Fibroblast of lung (primary cell): ENCODE data around the gene HK3. TPM values are rescaled to one million over a fixed set of nuclear protein-coding genes. Genes with fewer than 3 reads are reported as not detected.

Source experiments
- DNase-seq, 2 donors: peaks; one replicate each; pipeline versions ENCODE4 v3.0.0 to v3.0.0-alpha.2; 2010; ENCODE audit warnings: low read depth in 2 of 2
- H2AFZ ChIP-seq: 2 replicates; pipeline ENCODE4 v1.5.1; 2012; ENCODE audit warnings: low read length, control low read depth, inconsistent platforms
- H3K27ac ChIP-seq: 2 replicates; pipeline ENCODE4 v1.5.1; 2011; ENCODE audit warnings: low read length, control low read depth; ENCODE audit not compliant: insufficient read depth
- H3K27me3 ChIP-seq: 2 replicates; pipeline ENCODE4 v1.5.1; 2011; ENCODE audit warnings: mild to moderate bottlenecking, low read length; ENCODE audit not compliant: control insufficient read depth, insufficient read depth
- H3K36me3 ChIP-seq: 2 replicates; pipeline ENCODE4 v1.5.1; 2011; ENCODE audit warnings: low read length; ENCODE audit not compliant: control insufficient read depth, insufficient read depth
- H3K4me1 ChIP-seq: 2 replicates; pipeline ENCODE4 v1.5.1; 2011; ENCODE audit warnings: low read length; ENCODE audit not compliant: control insufficient read depth, insufficient read depth; ENCODE audit errors: extremely low read depth
- H3K4me2 ChIP-seq: 2 replicates; pipeline ENCODE4 v1.5.1; 2011; ENCODE audit warnings: low read length, control low read depth; ENCODE audit not compliant: insufficient read depth; ENCODE audit errors: extremely low read depth
- H3K4me3 ChIP-seq, 4 experiments: fragments of 200-600 bp in 1 of 4; sonication (generic) in 1 of 4; replicated peaks in 1 of 4; 2 replicates each; pipeline ENCODE4 v1.5.1; 2011 to 2016; ENCODE audit warnings: low read length in 4 of 4, low read depth in 3 of 4, mild to moderate bottlenecking in 3 of 4, control low read depth in 2 of 4, inconsistent platforms in 1 of 4, mixed read lengths in 1 of 4; ENCODE audit not compliant: insufficient read depth in 1 of 4; ENCODE audit errors: control extremely low read depth in 1 of 4
- H3K79me2 ChIP-seq: 2 replicates; pipeline ENCODE4 v1.5.1; 2012; ENCODE audit warnings: mild to moderate bottlenecking, low read length, inconsistent platforms; ENCODE audit not compliant: control insufficient read depth, insufficient read depth
- H3K9ac ChIP-seq: 2 replicates; pipeline ENCODE4 v1.5.1; 2011; ENCODE audit warnings: mild to moderate bottlenecking, low read length, control low read depth; ENCODE audit not compliant: insufficient read depth
- H3K9me3 ChIP-seq: 2 replicates; pipeline ENCODE4 v1.5.1; 2012; ENCODE audit warnings: low read depth, low read length; ENCODE audit not compliant: control insufficient read depth, insufficient read depth
- H4K20me1 ChIP-seq: 2 replicates; pipeline ENCODE4 v1.5.1; 2011; ENCODE audit warnings: low read length; ENCODE audit not compliant: control insufficient read depth, insufficient read depth; ENCODE audit errors: extremely low read depth
- EZH2 ChIP-seq: IDR thresholded peaks from 2 replicates; pipeline ENCODE4 v1.5.1; 2012; ENCODE audit warnings: low read length, control low read depth, mild to moderate bottlenecking; ENCODE audit errors: missing control alignments
- polyA plus RNA-seq, 2 donors: library from polyadenylated mRNA; depleted of rRNA in 1 of 2; stranded (reverse) in 1 of 2; unstranded in 1 of 2; fragments of >200 nt; gene quantifications; 2 replicates each; pipeline ENCODE4 v1.2.1, GENCODE V29; 2011 to 2012; ENCODE audit warnings: missing spikeins in 1 of 2
- total RNA-seq: library from RNA; depleted of rRNA; stranded (reverse); fragments of >200 nt; gene quantifications from 2 replicates; pipeline ENCODE4 v1.2.1, GENCODE V29; 2014
- TF ChIP-seq, protein P1 (sequence below), 2 donors: IDR thresholded peaks in 1 of 2; conservative IDR thresholded peaks in 1 of 2; 1 replicate in 1 of 2; 2 replicates in 1 of 2; pipeline ENCODE4 v1.5.1; 2011 to 2012; ENCODE audit warnings: low read length in 2 of 2, control low read depth in 1 of 2, inconsistent platforms in 1 of 2, low read depth in 1 of 2, mild to moderate bottlenecking in 1 of 2

Gene HK3
- total and polyA plus RNA-seq, 2 donors (not counting 1 experiment from before 2014, with no cell fraction given), result not detected

DNA sequence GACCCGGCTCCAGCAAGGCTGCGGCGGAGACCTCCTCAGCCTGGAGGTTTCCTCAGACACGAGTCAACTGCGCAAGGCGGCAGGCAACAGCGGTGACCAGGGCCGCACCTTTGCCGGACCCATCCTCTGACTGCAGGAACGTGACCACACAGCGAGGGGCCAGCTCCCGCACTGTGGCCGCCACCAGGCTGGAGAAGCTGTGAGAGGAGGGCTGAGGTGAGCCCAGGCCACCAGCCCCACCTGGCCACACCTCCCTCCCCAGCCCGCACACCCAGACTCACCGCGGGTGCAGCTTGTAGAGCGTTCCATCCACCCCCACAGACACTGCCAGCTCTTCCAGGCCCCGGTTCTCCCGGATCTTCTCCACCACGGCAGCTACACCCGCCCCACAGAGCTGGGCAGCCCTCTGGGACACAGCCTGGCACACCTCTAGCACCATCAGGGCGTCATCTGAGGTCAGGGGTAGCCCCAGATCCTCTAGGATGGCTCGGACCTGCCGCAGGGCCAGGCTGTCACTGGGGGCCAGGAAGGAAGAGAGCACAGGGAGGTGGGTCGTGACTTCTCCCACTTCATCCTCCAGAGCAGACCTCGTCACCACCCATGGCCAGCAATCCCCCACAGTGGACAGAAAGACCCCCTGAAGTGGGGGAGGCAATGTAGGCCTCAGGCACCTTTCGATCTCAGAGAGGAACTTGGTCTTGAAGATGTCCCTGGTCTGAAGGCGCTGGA, 18.0 kb downstream of the HK3 start:
- H4K20me1 ChIP-seq, result no peaks in the 10 kb centered on the region
- no peak for DNase-seq
- no peaks in the 10 kb centered on the region for H3K9me3 ChIP-seq
- H3K4me3 ChIP-seq, result no peak overlapping the region
- peaks cover 19% of the 10 kb centered on the region for H3K27me3 ChIP-seq
- TF ChIP-seq, protein P1, sequence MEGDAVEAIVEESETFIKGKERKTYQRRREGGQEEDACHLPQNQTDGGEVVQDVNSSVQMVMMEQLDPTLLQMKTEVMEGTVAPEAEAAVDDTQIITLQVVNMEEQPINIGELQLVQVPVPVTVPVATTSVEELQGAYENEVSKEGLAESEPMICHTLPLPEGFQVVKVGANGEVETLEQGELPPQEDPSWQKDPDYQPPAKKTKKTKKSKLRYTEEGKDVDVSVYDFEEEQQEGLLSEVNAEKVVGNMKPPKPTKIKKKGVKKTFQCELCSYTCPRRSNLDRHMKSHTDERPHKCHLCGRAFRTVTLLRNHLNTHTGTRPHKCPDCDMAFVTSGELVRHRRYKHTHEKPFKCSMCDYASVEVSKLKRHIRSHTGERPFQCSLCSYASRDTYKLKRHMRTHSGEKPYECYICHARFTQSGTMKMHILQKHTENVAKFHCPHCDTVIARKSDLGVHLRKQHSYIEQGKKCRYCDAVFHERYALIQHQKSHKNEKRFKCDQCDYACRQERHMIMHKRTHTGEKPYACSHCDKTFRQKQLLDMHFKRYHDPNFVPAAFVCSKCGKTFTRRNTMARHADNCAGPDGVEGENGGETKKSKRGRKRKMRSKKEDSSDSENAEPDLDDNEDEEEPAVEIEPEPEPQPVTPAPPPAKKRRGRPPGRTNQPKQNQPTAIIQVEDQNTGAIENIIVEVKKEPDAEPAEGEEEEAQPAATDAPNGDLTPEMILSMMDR (conservative IDR thresholded peaks at IDR 0.05 in 1 of 2, IDR thresholded peaks at IDR 0.05 in 1 of 2; ENCODE audit: low read depth in 1 of 2, low read length in 2 of 2), result no peak
- no peak for TF ChIP-seq EZH2
- H2AFZ ChIP-seq, result no peak overlapping the region
- no peak overlapping the region for H3K4me2 ChIP-seq
- H3K27ac ChIP-seq, result no peak overlapping the region
- no peaks in the 10 kb centered on the region for H3K36me3 ChIP-seq
- H3K4me1 ChIP-seq, result no peaks in the 10 kb centered on the region
- H3K79me2 ChIP-seq, result no peaks in the 10 kb centered on the region
- H3K9ac ChIP-seq, result no peak overlapping the region

DNA sequence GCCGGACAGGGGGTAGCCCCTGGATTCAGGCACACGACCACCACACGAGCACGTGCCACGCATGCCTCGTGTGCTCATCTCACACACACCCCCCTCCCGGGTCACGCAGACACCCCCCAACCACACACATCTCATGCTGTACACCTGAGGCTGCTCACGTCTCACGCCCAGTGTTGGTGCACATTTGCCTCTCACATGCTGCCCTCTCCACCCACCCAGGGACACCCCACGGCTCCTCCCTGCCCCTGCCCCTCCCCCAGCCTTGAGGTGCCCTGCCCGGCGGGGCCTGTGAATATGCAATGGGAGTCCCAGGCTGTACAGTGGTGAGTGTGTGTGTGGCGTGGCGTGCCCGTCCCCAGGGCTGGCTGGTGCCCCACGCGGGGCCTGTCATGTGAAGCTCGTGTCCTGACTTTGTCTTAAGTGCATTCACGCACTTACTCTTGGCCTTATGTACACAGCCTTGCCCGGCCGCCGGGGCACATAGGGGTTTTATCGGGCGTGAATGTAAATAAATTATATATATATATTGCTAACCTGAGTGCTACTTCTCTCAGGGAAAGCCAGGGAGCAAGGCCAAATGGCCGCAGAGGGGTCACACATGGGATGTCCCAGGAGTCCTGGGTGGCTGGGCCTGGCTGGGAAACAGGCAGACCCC, 18.7 kb downstream of the HK3 start:
- no peak overlapping the region for H2AFZ ChIP-seq
- no peaks in the 10 kb centered on the region for H4K20me1 ChIP-seq
- H3K27me3 ChIP-seq, result peaks cover 25% of the 10 kb centered on the region
- no peak overlapping the region for H3K9ac ChIP-seq
- H3K27ac ChIP-seq, result no peak overlapping the region
- TF ChIP-seq, protein P1 (conservative IDR thresholded peaks at IDR 0.05 in 1 of 2, IDR thresholded peaks at IDR 0.05 in 1 of 2; ENCODE audit: low read depth in 1 of 2, low read length in 2 of 2), result no peak
- TF ChIP-seq EZH2, result no peak
- no peaks in the 10 kb centered on the region for H3K9me3 ChIP-seq
- H3K36me3 ChIP-seq, result no peaks in the 10 kb centered on the region
- DNase-seq, result no peak
- H3K79me2 ChIP-seq, result no peaks in the 10 kb centered on the region
- no peaks in the 10 kb centered on the region for H3K4me1 ChIP-seq
- no peak overlapping the region for H3K4me3 ChIP-seq
- no peak overlapping the region for H3K4me2 ChIP-seq

- no peaks in the 10 kb centered on the region for H3K4me1 ChIP-seq
- no peak overlapping the region for H2AFZ ChIP-seq
- no peaks in the 10 kb centered on the region for H3K36me3 ChIP-seq
- H3K4me3 ChIP-seq, result no peak overlapping the region
- H3K79me2 ChIP-seq, result no peaks in the 10 kb centered on the region
- DNase-seq, result no peak
- H3K9me3 ChIP-seq, result no peaks in the 10 kb centered on the region
- H3K27ac ChIP-seq, result no peak overlapping the region
- H4K20me1 ChIP-seq, result no peaks in the 10 kb centered on the region
- no peak overlapping the region for H3K9ac ChIP-seq
- TF ChIP-seq EZH2, result no peak
- TF ChIP-seq, protein P1 (conservative IDR thresholded peaks at IDR 0.05 in 1 of 2, IDR thresholded peaks at IDR 0.05 in 1 of 2; ENCODE audit: low read depth in 1 of 2, low read length in 2 of 2), result no peak
- H3K4me2 ChIP-seq, result no peak overlapping the region
- peaks cover 32% of the 10 kb centered on the region for H3K27me3 ChIP-seq
These were observed 19.3 kb downstream of the HK3 start for GRCh38 chr5:176879663-176880361.
